Measurements from ENCODE around the gene MYBPHL.

Gene MYBPHL

GRCh38 chr1:109266965-109267364, 39.8 kb downstream of the MYBPHL start:
- in situ Hi-C loops (cut with MboI; ENCODE audit: low sequenced_read_pairs) = no loop called here

GRCh38 chr1:109265741-109266330, 41.0 kb downstream of the MYBPHL start:
- in situ Hi-C loops (cut with MboI; ENCODE audit: low sequenced_read_pairs) = no loop called here

- in situ Hi-C loops (cut with MboI; ENCODE audit: low sequenced_read_pairs) = no loop called here
These were observed 41.8 kb downstream of the MYBPHL start for GRCh38 chr1:109265016-109265415.

GRCh38 chr1:109264379-109264755, 42.4 kb downstream of the MYBPHL start:
- in situ Hi-C loops (cut with MboI; ENCODE audit: low sequenced_read_pairs) = no loop called here

GRCh38 chr1:109263597-109264378, 43.0 kb downstream of the MYBPHL start:
- in situ Hi-C loops (cut with MboI; ENCODE audit: low sequenced_read_pairs) = no loop called here

- in situ Hi-C loops (cut with MboI; ENCODE audit: low sequenced_read_pairs) = no loop called here
These were observed 43.6 kb downstream of the MYBPHL start for GRCh38 chr1:109263234-109263596.

GRCh38 chr1:109262231-109263055, 44.4 kb downstream of the MYBPHL start:
- in situ Hi-C loops (cut with MboI; ENCODE audit: low sequenced_read_pairs) = no loop called here

- in situ Hi-C loops (cut with MboI; ENCODE audit: low sequenced_read_pairs) = no loop called here
These were observed 45.2 kb downstream of the MYBPHL start for GRCh38 chr1:109261578-109261977.

- in situ Hi-C loops (cut with MboI; ENCODE audit: low sequenced_read_pairs) = no loop called here
These were observed 45.8 kb downstream of the MYBPHL start for GRCh38 chr1:109261006-109261405.

- in situ Hi-C loops (cut with MboI; ENCODE audit: low sequenced_read_pairs) = no loop called here
These were observed 46.9 kb downstream of the MYBPHL start for GRCh38 chr1:109259674-109260557.

GRCh38 chr1:109258481-109259466, 48.0 kb downstream of the MYBPHL start:
- in situ Hi-C loops (cut with MboI; ENCODE audit: low sequenced_read_pairs) = no loop called here

- in situ Hi-C loops (cut with MboI; ENCODE audit: low sequenced_read_pairs) = no loop called here
These were observed 49.0 kb downstream of the MYBPHL start for GRCh38 chr1:109257682-109258421.

GRCh38 chr1:109256971-109257681, 49.7 kb downstream of the MYBPHL start:
- in situ Hi-C loops (cut with MboI; ENCODE audit: low sequenced_read_pairs) = no loop called here

- in situ Hi-C loops (cut with MboI; ENCODE audit: low sequenced_read_pairs) = no loop called here
These were observed 50.7 kb downstream of the MYBPHL start for GRCh38 chr1:109256085-109256484.

- in situ Hi-C loops (cut with MboI; ENCODE audit: low sequenced_read_pairs) = no loop called here
These were observed 51.1 kb downstream of the MYBPHL start for GRCh38 chr1:109255678-109256077.

GRCh38 chr1:109255097-109255651, 51.6 kb downstream of the MYBPHL start:
- in situ Hi-C loops (cut with MboI; ENCODE audit: low sequenced_read_pairs) = no loop called here

- in situ Hi-C loops (cut with MboI; ENCODE audit: low sequenced_read_pairs) = no loop called here
These were observed 52.2 kb downstream of the MYBPHL start for GRCh38 chr1:109254621-109255096.

Measured in hTERT RPE-1 (cell line).